PFSK-1 (cell line): ENCODE measurements around the gene CAMTA1.

Experiments
- SIN3A ChIP-seq: IDR thresholded peaks from 2 replicates; pipeline ENCODE4 v1.6.1; 2012; ENCODE audit warnings: mild to moderate bottlenecking, low read length, moderate library complexity, borderline replicate concordance; ENCODE audit not compliant: insufficient read depth
- TF ChIP-seq, protein P1 (sequence below), 2 experiments: IDR thresholded peaks; 2 replicates each; pipeline versions ENCODE4 v1.6.1 to v1.8.0; 2011 to 2012; ENCODE audit warnings: low read depth in 2 of 2, low read length in 2 of 2, control low read depth in 1 of 2, inconsistent platforms in 1 of 2, mild to moderate bottlenecking in 1 of 2, moderate library complexity in 1 of 2; ENCODE audit not compliant: insufficient read depth in 1 of 2

DNA sequence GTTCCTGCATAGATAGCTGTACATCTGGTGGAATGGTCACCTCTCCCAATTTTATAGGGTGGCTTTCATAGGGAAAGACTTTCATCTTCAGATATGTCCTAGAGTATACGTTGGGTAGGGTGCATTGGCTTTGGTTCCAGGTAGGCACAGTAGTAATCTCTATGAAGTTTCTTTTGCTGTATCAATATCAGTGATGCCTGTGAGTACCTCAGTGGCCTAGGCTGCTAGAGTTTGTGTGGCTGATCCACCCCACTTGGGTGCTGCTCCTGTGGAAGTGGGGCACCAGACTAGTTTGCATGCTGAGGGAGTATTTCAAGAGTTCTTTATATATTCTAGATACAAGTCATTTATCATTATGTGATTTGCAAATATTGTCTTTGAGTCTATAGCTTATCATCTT lies 615.3 kb downstream of the CAMTA1 start:
- TF ChIP-seq, protein P1, sequence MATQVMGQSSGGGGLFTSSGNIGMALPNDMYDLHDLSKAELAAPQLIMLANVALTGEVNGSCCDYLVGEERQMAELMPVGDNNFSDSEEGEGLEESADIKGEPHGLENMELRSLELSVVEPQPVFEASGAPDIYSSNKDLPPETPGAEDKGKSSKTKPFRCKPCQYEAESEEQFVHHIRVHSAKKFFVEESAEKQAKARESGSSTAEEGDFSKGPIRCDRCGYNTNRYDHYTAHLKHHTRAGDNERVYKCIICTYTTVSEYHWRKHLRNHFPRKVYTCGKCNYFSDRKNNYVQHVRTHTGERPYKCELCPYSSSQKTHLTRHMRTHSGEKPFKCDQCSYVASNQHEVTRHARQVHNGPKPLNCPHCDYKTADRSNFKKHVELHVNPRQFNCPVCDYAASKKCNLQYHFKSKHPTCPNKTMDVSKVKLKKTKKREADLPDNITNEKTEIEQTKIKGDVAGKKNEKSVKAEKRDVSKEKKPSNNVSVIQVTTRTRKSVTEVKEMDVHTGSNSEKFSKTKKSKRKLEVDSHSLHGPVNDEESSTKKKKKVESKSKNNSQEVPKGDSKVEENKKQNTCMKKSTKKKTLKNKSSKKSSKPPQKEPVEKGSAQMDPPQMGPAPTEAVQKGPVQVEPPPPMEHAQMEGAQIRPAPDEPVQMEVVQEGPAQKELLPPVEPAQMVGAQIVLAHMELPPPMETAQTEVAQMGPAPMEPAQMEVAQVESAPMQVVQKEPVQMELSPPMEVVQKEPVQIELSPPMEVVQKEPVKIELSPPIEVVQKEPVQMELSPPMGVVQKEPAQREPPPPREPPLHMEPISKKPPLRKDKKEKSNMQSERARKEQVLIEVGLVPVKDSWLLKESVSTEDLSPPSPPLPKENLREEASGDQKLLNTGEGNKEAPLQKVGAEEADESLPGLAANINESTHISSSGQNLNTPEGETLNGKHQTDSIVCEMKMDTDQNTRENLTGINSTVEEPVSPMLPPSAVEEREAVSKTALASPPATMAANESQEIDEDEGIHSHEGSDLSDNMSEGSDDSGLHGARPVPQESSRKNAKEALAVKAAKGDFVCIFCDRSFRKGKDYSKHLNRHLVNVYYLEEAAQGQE (IDR thresholded peaks at IDR 0.05; ENCODE audit: insufficient read depth in 1 of 2, low read depth in 2 of 2, low read length in 2 of 2) = no peak
- TF ChIP-seq SIN3A = no peak
